ENCODE results near the gene OMG.

- no peak for TF ChIP-seq CTCF (IDR thresholded peaks at IDR 0.05; ENCODE audit: low read depth, low read length, poor library complexity, severe bottlenecking)
- TF ChIP-seq EZH2phosphoT487 (IDR thresholded peaks at IDR 0.05; ENCODE audit: borderline replicate concordance, low read length), result no peak
Observed at GRCh38 chr17:31269036-31269577, 27.9 kb downstream of the OMG start.
